ENCODE measurements around the gene MRO.
"Not testable (repeated sequence)": the region's sequence is repeated elsewhere in the genome, so short reads cannot be mapped to it uniquely, and the experiment has no call there.

MRO gene

DNA sequence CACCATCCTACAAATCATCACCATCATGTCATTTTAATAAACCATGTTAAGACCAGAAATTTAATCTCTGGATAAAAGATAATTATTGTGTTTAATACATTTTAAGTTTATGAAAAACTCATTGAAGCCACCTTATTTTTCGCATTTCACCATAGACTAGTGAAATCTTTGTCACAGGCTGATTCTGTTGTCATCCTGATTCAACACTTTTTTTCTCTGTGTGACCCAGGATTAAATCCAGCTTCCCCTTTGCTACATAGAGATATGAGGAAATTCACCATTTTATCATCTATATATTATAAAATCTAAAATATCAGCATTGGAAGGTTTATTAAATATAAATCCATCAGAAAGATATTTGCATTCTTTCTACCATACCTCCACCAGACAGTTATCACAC is 29.2 kb upstream of the MRO start:
- no peak for DNase-seq
- TF ChIP-seq GATA1 (IDR thresholded peaks at IDR 0.05; ENCODE audit: low read depth, low read length) (no peak), POLR2A (IDR thresholded peaks at IDR 0.05; ENCODE audit: low read length) (no peak)

DNA sequence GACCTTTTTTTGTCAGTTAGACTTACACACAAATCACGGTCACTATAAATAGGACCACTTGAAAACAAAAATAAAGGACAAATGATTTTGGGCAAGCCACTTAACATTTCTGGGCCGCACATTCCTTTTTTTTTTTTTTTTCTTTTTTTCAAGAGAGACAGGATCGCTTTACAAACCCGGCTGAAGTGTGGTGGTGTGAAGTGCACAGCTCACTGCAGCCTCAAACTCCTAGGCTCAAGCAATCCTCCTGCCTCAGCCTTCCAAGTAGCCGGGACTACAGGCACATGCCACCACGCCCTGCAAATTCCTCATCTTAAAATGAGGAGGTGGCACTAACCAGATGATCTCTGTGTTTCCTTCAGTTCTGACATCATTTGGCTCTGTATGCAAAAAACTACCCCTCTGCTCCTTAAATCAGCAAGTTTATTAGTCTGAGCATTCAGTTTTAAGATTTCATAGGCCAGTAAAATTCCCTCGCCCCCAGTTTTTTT is 28.3 kb upstream of the MRO start:
- DNase-seq: no peak
- TF ChIP-seq GATA1 (IDR thresholded peaks at IDR 0.05; ENCODE audit: low read depth, low read length): no peak
- TF ChIP-seq POLR2A (IDR thresholded peaks at IDR 0.05; ENCODE audit: low read length): no peak

DNA sequence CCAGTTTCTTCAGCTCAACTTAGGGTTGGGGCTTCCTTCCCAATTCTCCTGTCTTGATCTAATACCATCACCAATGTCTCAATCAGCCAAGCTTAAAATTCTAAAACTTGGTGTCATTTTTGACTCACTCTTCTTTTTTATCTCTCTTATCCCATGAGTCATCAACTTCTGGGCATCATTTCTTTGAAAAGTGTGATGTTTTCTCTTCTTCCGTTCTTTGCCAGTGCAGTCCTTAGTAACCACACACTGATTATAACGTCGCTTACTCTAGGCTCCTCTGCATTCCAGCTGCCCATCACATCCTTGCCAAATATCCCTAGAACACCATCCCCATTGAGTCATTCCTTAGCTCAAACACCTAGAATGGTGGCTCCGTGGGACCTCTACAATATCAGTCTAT is 27.4 kb upstream of the MRO start:
- no peak for DNase-seq
- no peak for TF ChIP-seq GATA1 (IDR thresholded peaks at IDR 0.05; ENCODE audit: low read depth, low read length)
- TF ChIP-seq POLR2A (IDR thresholded peaks at IDR 0.05; ENCODE audit: low read length): no peak

DNA sequence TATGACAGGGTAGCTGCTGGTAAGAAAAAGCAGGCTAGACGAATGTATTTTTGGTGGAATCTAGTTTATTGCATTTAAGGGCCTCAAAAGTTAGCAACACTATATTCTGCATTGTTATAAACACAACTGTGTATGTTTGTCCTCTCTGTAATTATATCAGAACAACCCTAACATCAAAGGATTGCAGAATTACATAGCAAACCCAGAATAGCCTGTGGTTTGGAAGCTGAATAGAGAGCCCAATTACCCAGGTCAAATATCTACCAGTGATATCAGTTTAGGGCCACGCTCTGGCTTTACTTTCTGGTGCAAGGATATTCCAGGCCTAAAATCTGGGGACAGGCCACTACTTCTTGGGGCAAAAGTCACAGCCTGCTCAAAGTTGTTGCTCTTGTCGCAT is 25.1 kb upstream of the MRO start:
- no peak for TF ChIP-seq POLR2A (IDR thresholded peaks at IDR 0.05; ENCODE audit: low read length)
- no peak for TF ChIP-seq GATA1 (IDR thresholded peaks at IDR 0.05; ENCODE audit: low read depth, low read length)
- DNase-seq: no peak

DNA sequence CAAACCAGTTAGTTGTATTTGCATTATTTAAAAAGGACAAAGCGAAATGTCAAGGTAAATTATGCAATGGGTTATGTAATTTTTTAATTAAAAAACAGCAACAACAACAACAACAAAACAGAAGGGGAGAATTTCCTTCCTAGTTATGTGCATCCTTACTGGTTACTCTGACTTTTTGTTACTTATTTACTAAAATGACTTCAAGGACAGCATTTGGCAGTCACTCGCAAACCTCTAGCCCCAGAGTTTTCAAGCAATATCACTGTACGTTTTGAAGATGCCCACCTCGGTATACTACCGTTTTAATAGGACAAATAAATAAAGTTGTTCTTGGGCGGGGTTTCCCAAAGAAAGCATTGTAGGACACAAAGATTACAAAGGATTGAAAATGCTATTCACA is 24.7 kb upstream of the MRO start:
- no peak for DNase-seq
- TF ChIP-seq GATA1 (IDR thresholded peaks at IDR 0.05; ENCODE audit: low read depth, low read length) (no peak), POLR2A (IDR thresholded peaks at IDR 0.05; ENCODE audit: low read length) (no peak)

DNA sequence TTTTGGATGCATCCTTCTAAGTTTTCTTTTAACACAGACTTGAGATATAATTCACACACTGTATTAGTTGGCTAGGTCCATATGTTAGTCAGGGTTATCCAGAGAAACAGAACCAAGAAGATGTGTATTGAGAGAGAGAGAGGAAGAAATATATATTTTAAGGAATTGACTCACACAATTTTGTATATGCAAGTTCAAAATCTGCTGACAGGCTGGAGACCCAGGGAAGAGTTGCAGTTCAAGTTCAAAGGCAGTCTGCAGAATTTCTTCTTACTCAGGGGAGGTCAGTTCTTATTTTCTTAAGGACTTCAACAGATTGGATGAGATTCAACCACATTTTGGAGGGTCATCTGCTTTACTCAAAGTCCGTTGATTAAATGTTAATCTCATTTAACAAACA is 23.0 kb upstream of the MRO start:
- TF ChIP-seq POLR2A (IDR thresholded peaks at IDR 0.05; ENCODE audit: low read length) (no peak), GATA1 (IDR thresholded peaks at IDR 0.05; ENCODE audit: low read depth, low read length) (no peak)

DNA sequence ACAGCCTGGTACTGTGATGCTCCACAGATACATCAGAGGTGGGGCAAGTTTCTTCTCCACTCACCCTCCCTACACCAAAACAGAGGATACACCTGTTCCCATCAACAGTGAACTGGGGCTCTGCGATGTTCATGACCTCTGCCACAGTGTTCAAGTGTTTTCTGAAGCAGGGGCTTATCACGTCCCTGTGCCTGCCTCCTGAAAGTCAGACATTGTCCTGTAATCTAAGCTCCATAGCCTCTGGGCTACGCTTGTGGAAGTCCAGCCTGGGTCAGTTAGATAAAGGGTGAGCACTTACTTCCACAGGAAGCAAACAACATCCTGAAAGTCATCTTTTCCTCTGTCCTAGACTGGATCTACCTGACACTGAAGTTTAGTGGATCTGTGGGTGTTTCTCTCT is 20.2 kb upstream of the MRO start:
- TF ChIP-seq POLR2A (IDR thresholded peaks at IDR 0.05; ENCODE audit: low read length) (no peak), GATA1 (IDR thresholded peaks at IDR 0.05; ENCODE audit: low read depth, low read length) (no peak)

More for the DNA sequence above, 23.0 kb upstream of the MRO start:
- no peak for DNase-seq

DNA sequence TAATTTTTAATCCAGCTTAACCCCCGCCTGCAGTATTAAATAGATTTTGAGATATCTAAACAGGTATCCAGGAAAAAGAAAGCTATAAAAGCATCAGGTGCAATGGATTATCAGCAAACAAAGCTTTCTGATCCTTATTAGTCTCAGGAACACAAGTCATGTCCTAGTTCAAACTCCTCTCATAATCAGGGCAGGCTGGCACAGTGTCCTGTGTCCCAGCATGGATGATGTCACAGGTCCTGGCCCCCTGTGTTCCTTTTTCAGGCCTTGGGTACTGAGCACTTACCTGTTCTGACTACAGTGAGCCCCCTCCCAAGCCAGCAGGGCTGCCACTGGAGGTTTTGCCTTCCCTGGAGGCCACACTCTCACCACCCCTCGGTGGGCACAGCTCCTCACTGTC is 19.5 kb upstream of the MRO start:
- no peak for DNase-seq
- no peak for TF ChIP-seq POLR2A (IDR thresholded peaks at IDR 0.05; ENCODE audit: low read length)
- TF ChIP-seq GATA1 (IDR thresholded peaks at IDR 0.05; ENCODE audit: low read depth, low read length): no peak

More for the DNA sequence above, 20.2 kb upstream of the MRO start:
- DNase-seq: peak in 1 of 2 experiments; percentile 51

DNA sequence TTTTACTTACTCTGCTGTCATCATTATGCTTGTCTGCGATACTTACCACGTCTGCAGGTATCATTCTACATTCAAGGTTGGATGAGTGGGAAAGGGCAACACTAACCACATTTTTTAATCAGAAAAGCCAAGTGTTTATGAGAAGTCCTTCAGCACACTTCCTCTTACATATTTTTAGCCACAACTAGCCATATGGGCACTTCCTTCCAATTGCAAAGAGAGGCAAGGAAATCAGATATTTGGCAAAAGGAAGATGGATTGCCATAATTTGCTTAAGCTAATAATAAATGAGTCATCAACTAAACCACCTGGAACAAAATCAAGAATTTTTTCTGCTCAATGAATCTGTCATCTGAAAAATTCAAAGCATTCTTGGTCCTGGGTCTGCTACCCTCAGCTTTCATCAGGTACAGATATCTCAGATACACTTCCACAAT is 16.7 kb upstream of the MRO start:
- no peak for DNase-seq
- TF ChIP-seq POLR2A (IDR thresholded peaks at IDR 0.05; ENCODE audit: low read length): no peak
- no peak for TF ChIP-seq GATA1 (IDR thresholded peaks at IDR 0.05; ENCODE audit: low read depth, low read length)

DNA sequence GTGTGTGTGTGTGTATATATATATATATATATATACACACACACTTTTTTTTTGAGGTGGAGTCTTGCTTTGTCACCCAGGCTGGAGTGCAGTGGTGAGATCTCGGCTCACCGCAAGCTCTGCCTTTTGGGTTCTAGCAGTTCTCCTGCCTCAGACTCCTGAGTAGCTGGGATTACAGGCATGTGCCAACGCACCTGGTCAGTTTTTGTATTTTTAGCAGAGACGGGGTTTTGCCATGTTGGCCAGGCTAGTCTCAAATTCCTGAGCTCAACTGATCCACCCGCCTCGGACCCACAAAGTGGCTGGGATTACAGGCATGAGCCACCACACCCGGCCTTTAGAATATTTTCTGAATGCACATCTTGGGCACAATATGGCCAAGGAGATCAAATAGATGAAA is 13.7 kb upstream of the MRO start:
- not testable (repeated sequence) for DNase-seq

DNA sequence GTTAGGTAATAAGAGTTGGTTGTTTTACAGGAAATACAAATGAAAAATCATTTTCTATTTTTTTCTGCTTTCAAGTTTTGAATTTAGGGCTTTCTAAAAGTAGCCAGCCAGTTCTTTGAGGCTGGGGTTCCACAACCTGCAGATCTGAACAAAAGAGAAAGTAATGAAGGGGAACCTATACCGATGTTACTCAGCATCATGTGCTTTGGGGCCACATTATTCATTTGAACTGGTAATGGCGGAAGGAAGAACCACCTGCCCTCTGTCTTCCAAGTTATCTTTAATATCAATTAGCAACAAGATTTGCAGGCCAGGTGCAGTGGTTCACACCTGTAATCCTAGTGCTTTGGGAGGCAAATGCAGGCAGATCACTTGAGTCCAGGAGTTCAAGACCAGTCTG is 12.9 kb upstream of the MRO start:
- DNase-seq: no peak
- no peak for TF ChIP-seq POLR2A (IDR thresholded peaks at IDR 0.05; ENCODE audit: low read length)
- TF ChIP-seq GATA1 (IDR thresholded peaks at IDR 0.05; ENCODE audit: low read depth, low read length): no peak

DNA sequence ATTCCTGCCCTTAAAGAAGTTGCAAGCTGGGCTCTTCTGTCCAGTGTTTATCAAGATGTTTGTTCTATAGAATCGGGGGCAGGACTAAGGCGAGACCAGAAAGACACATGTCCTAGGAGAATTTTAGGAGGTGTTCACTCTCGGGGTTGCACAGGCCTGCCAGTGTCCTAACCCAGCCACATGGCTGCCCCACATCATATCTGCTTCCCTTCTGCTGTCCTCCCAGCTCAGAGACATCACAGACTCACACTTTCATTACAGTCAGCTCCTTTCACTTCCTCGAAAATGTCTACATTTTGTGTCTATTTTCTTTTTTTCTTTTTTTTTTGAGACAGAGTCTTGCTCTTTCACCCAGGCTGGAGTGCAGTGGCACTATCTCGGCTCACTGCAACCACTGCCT is 10.7 kb upstream of the MRO start:
- TF ChIP-seq GATA1 (IDR thresholded peaks at IDR 0.05; ENCODE audit: low read depth, low read length) (no peak), POLR2A (IDR thresholded peaks at IDR 0.05; ENCODE audit: low read length) (no peak)
- no peak for DNase-seq

DNA sequence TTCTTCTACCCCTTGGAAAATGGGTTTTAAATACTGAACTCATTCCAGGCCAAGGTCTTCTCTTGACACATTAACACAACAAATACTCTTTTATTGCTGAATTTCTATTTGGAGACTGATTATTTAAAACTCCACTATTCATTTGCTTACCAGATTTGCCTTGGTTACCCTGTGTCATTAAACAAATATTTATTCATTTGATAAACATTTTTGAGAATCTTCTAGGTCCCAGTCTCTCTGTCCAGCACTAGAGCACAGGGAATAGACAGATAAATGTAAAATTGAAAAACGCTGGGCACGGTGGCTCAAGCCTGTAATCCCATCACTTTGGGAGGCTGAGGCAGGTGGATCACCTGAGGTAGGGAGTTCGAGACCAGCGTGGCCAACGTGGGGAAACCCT is 9.8 kb upstream of the MRO start:
- no peak for DNase-seq
- TF ChIP-seq POLR2A (IDR thresholded peaks at IDR 0.05; ENCODE audit: low read length) (no peak), GATA1 (IDR thresholded peaks at IDR 0.05; ENCODE audit: low read depth, low read length) (no peak)

DNA sequence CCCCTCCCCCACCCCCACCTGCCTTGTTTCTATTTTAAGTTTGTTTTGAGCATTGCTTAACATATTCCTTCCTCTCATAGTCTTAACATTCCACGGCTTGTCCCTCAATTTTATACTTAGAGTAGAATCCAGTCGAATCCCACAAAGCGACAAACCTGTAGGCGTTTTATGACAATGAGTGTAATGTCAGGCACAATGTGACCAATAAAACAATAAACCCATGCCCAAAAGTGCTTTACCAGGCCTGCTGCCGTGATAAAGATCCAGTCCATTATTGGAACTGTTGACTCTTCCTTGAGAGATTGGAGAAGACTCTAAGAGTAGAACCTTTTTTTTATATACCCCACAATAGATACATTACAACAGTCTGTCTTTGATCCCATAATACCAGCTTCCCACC is 6.2 kb upstream of the MRO start:
- no peak for DNase-seq
- no peak for TF ChIP-seq GATA1 (IDR thresholded peaks at IDR 0.05; ENCODE audit: low read depth, low read length)
- TF ChIP-seq POLR2A (IDR thresholded peaks at IDR 0.05; ENCODE audit: low read length): no peak

DNA sequence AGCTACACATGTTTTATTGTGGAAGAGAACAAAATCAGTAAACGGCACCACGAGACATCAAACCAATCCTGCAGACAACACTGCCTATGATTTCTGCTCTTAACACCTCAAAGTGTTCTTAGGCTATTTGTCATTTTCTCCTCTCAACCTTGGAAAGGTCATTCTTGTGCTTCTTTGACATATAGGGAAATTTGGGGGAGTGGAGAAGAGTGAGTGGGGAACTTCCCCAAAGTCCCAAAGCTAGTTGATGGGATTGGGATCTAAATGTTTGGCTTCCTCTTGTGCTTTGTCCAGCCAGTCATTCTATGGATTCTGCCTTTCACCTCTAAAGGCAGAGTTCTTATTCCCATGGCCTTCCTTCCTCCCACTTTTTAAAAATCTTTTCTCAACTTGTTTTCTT is 5.8 kb upstream of the MRO start:
- TF ChIP-seq POLR2A (IDR thresholded peaks at IDR 0.05; ENCODE audit: low read length) (no peak), GATA1 (IDR thresholded peaks at IDR 0.05; ENCODE audit: low read depth, low read length) (no peak)
- DNase-seq: no peak

DNA sequence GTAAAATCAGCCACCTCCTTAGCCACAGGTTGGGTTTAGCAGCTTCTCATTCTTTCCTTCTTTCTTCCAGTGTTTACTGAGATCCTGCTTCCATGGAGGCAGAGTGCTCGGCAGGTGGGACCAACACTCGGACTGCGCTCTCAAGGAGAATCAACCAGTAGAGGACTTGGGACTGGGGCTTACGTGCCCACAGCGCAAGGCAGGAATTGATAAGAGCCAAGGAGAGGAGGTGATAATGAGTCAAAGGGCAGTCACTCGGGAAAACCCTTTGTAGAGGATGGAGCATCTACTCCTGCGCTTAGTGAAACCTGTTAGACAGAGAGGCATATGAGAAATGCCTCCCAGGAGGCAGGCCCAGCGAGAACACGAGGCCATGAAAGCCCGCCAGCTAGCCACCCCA is 2.9 kb upstream of the MRO start:
- TF ChIP-seq GATA1 (IDR thresholded peaks at IDR 0.05; ENCODE audit: low read depth, low read length) (no peak), POLR2A (IDR thresholded peaks at IDR 0.05; ENCODE audit: low read length) (no peak)
- DNase-seq: no peak
